Measurements from ENCODE around the gene UIMC1. TPM values are rescaled to one million over a fixed set of nuclear protein-coding genes. Genes with fewer than 3 reads are reported as not detected.

Gene UIMC1
- total RNA-seq, 1 experiment from 2014 or later = 96.3 TPM

DNA sequence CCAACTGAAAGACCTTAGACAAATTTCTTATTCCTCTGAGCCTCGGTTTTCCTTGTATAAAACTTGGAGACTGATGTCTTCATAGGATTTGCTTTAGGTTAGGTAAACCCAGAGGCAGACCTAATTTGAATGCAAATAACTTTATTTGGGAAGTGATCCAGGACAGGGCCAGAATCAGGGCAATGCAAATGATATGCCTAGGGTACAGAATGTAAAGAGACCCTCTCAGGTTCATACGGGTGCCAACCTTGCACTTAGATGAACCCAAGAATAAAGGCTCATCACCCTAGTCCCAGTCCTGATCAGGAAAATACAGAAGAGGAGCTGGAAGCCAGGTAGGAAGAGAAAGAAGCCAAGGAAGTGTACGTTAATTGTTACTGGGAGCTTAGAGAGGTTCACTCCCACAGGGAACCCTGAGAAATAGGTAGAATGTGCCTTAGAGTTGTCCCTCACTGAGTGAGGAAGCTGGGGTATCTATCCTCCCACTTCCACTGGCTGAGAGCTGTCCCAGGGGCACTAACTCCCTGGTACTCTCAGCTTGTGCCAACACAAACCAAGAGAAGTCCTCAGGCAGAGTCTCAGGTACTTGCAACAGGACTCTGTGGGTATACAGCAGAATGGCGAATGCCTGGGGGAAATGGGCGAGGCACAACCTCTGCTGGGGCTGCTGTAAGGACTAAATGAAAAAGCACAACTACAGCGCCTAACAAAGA is 104.3 kb downstream of the UIMC1 start:
- TF ChIP-seq CTCF (IDR thresholded peaks at IDR 0.05; ENCODE audit: unreplicated experiment) = no peak
- no peak for DNase-seq (ENCODE audit: unreplicated experiment)
- Mint-ChIP-seq H3K36me3 (ENCODE audit: insufficient read depth, unreplicated experiment) (peaks cover 70% of the 10 kb centered on the region), H3K27ac (ENCODE audit: low read depth, unreplicated experiment) (no peak overlapping the region), H3K4me3 (ENCODE audit: unreplicated experiment) (no peak overlapping the region), H3K9me3 (ENCODE audit: unreplicated experiment) (no peaks in the 10 kb centered on the region), H3K27me3 (ENCODE audit: insufficient read depth, unreplicated experiment) (no peaks in the 10 kb centered on the region), H3K4me1 (ENCODE audit: insufficient read depth, unreplicated experiment) (no peaks in the 10 kb centered on the region)
- ChIA-PET CTCF (interaction anchor here (0.5 to 4.3 kb wide), 4 partner anchors 178 to 244 kb away, joined by 3 to 36 read pairs (median 6); no protein-coding TSS in a partner anchor), POLR2A (interaction anchor here (1.1 kb wide), 1 partner anchor 11 kb away, joined by 5 read pairs; no protein-coding TSS in a partner anchor)
- BruUV-seq (replicated peaks) = no TSS peak
- intact Hi-C loops (cut with micrococcal nuclease) = no loop called here

DNA sequence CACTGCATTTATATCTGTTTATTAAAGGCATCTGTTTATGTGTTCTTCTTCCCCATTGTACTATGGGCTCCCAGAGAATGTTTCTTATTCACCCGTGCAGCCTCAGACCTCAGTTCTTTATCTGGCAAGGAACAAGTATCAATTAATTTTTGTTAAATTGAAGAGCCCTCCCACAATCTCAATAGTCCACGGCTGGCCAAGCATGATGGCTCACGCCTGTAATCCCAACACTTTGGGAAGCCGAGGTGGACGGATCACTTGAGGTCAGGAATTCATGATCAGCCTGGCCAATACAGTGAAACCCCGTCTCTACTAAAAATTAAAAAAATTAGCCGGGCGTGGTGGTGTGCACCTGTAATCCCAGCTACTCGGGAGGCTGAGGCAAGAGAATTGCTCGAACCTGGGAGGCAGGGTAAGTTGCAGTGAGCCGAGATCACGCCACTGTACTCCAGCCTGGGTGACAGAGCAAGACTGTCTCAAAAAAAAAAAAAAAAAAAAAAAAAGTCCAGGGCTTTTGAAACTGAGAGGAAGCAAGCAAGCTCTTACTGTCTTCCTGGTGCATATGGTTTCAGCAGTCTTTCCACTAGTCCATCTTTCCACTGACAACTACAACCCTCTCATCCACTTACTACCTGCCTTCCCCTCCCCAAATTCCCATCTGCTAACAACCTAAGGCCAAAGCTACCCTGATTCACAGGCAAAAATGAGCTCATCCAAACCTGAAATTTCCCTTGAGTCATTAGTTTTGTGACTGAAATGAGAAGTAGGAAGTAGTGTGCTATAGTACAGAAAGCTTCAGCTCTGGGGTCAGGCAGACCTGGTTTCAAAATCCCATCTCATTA is 105.1 kb downstream of the UIMC1 start:
- no peak for TF ChIP-seq CTCF (IDR thresholded peaks at IDR 0.05; ENCODE audit: unreplicated experiment)
- intact Hi-C loops (cut with micrococcal nuclease) = no loop called here
- no peaks in the 10 kb centered on the region for H3K4me1 Mint-ChIP-seq (ENCODE audit: insufficient read depth, unreplicated experiment)
- no peaks in the 10 kb centered on the region for H3K27me3 Mint-ChIP-seq (ENCODE audit: insufficient read depth, unreplicated experiment)
- no TSS peak for BruUV-seq (replicated peaks)
- ChIA-PET POLR2A (interaction anchor here (1.1 to 1.9 kb wide), 2 partner anchors 8 to 10 kb away, joined by 5 to 12 read pairs; no protein-coding TSS in a partner anchor), CTCF (interaction anchor here (0.6 to 4.3 kb wide), 4 partner anchors 178 to 243 kb away, joined by 3 to 36 read pairs (median 3); no protein-coding TSS in a partner anchor)
- DNase-seq (ENCODE audit: unreplicated experiment) = no peak
- peaks cover 62% of the 10 kb centered on the region for H3K36me3 Mint-ChIP-seq (ENCODE audit: insufficient read depth, unreplicated experiment)
- H3K9me3 Mint-ChIP-seq (ENCODE audit: unreplicated experiment) = no peaks in the 10 kb centered on the region
- H3K27ac Mint-ChIP-seq (ENCODE audit: low read depth, unreplicated experiment) = no peak overlapping the region
- no peak overlapping the region for H3K4me3 Mint-ChIP-seq (ENCODE audit: unreplicated experiment)

- intact Hi-C loops (cut with micrococcal nuclease) = no loop called here
- no peaks in the 10 kb centered on the region for H3K27me3 Mint-ChIP-seq (ENCODE audit: insufficient read depth, unreplicated experiment)
- no peaks in the 10 kb centered on the region for H3K4me1 Mint-ChIP-seq (ENCODE audit: insufficient read depth, unreplicated experiment)
- TF ChIP-seq CTCF (IDR thresholded peaks at IDR 0.05; ENCODE audit: unreplicated experiment) = no peak
- DNase-seq (ENCODE audit: unreplicated experiment) = no peak
- no peaks in the 10 kb centered on the region for H3K9me3 Mint-ChIP-seq (ENCODE audit: unreplicated experiment)
- CTCF ChIA-PET = interaction anchor here (1.2 to 4.3 kb wide), 3 partner anchors 17 to 242 kb away, joined by 3 to 36 read pairs (median 3); no protein-coding TSS in a partner anchor
- POLR2A ChIA-PET = interaction anchor here (0.7 to 1.9 kb wide), 2 partner anchors 9 to 207 kb away, joined by 3 to 12 read pairs; no protein-coding TSS in a partner anchor
- H3K4me3 Mint-ChIP-seq (ENCODE audit: unreplicated experiment) = no peak overlapping the region
- no TSS peak for BruUV-seq (replicated peaks)
- H3K27ac Mint-ChIP-seq (ENCODE audit: low read depth, unreplicated experiment) = no peak overlapping the region
- peaks cover 55% of the 10 kb centered on the region for H3K36me3 Mint-ChIP-seq (ENCODE audit: insufficient read depth, unreplicated experiment)
Measured at GRCh38 chr5:176900780-176901204, 105.8 kb downstream of the UIMC1 start.

Measured in MCF 10A (cell line).